ENCODE results near the gene ITK.
A peak's percentile ranks its signal among the peaks of the same experiment; 100 is the strongest.

Gene ITK

GRCh38 chr5:157269761-157270272, 89.2 kb downstream of the ITK start:
- no peak for FAIRE-seq
- no peak for DNase-seq (ENCODE audit: insufficient read length, low spot score)
- no peak for TF ChIP-seq TAF1 (IDR thresholded peaks at IDR 0.05; ENCODE audit: low read depth, low read length)
- no peak for TF ChIP-seq PAX5 (IDR thresholded peaks at IDR 0.05; ENCODE audit: insufficient read depth, low read length, severe bottlenecking)
- no peak for TF ChIP-seq SPI1 (IDR thresholded peaks at IDR 0.05; ENCODE audit: low read depth, low read length)
- no peak for TF ChIP-seq POLR2A (IDR thresholded peaks at IDR 0.05; ENCODE audit: low read depth, low read length)
- TF ChIP-seq POLR2AphosphoS5 (IDR thresholded peaks at IDR 0.05; ENCODE audit: low read depth, low read length): no peak
- TF ChIP-seq POU2F2 (IDR thresholded peaks at IDR 0.05; ENCODE audit: low read depth, low read length): no peak

GRCh38 chr5:157270771-157271170, 90.1 kb downstream of the ITK start:
- FAIRE-seq (no peak), DNase-seq (ENCODE audit: insufficient read length, low spot score) (no peak)
- no peak for TF ChIP-seq POLR2A (IDR thresholded peaks at IDR 0.05; ENCODE audit: low read depth, low read length)
- TF ChIP-seq TAF1 (IDR thresholded peaks at IDR 0.05; ENCODE audit: low read depth, low read length): no peak
- TF ChIP-seq POU2F2 (IDR thresholded peaks at IDR 0.05; ENCODE audit: low read depth, low read length): no peak
- TF ChIP-seq PAX5 (IDR thresholded peaks at IDR 0.05; ENCODE audit: insufficient read depth, low read length, severe bottlenecking): no peak
- TF ChIP-seq SPI1 (IDR thresholded peaks at IDR 0.05; ENCODE audit: low read depth, low read length): no peak
- TF ChIP-seq POLR2AphosphoS5 (IDR thresholded peaks at IDR 0.05; ENCODE audit: low read depth, low read length): no peak

- FAIRE-seq (peak; percentile 100), DNase-seq (ENCODE audit: insufficient read length, low spot score) (peak; percentile 43)
These were observed 91.2 kb downstream of the ITK start for GRCh38 chr5:157271740-157272271.

GRCh38 chr5:157273131-157273556, 92.5 kb downstream of the ITK start:
- FAIRE-seq: peak; percentile 87
- no peak for DNase-seq (ENCODE audit: insufficient read length, low spot score)
- TF ChIP-seq SPI1 (IDR thresholded peaks at IDR 0.05; ENCODE audit: low read depth, low read length): 0 out of 2 replicates have a peak, but pooled peaks have one; percentile 12
- TF ChIP-seq POLR2AphosphoS5 (IDR thresholded peaks at IDR 0.05; ENCODE audit: low read depth, low read length): no peak
- TF ChIP-seq POU2F2 (IDR thresholded peaks at IDR 0.05; ENCODE audit: low read depth, low read length): no peak

More at GRCh38 chr5:157271740-157272271, 91.2 kb downstream of the ITK start:
- TF ChIP-seq POU2F2 (IDR thresholded peaks at IDR 0.05; ENCODE audit: low read depth, low read length) (0 out of 2 replicates have a peak, but pooled peaks have one; percentile 39), SPI1 (IDR thresholded peaks at IDR 0.05; ENCODE audit: low read depth, low read length) (peak; percentile 78), PAX5 (IDR thresholded peaks at IDR 0.05; ENCODE audit: insufficient read depth, low read length, severe bottlenecking) (no peak), TAF1 (IDR thresholded peaks at IDR 0.05; ENCODE audit: low read depth, low read length) (peak; percentile 36), POLR2AphosphoS5 (IDR thresholded peaks at IDR 0.05; ENCODE audit: low read depth, low read length) (peak; percentile 56; the same call in 1 of the 2 replicates), POLR2A (IDR thresholded peaks at IDR 0.05; ENCODE audit: low read depth, low read length) (peak; percentile 76)

GRCh38 chr5:157275403-157275802, 94.8 kb downstream of the ITK start:
- DNase-seq (ENCODE audit: insufficient read length, low spot score): no peak
- TF ChIP-seq SPI1 (IDR thresholded peaks at IDR 0.05; ENCODE audit: low read depth, low read length): peak; percentile 34; the same call in 1 of the 2 replicates
- TF ChIP-seq TAF1 (IDR thresholded peaks at IDR 0.05; ENCODE audit: low read depth, low read length): no peak
- no peak for TF ChIP-seq PAX5 (IDR thresholded peaks at IDR 0.05; ENCODE audit: insufficient read depth, low read length, severe bottlenecking)
- no peak for FAIRE-seq

- TF ChIP-seq PAX5 (IDR thresholded peaks at IDR 0.05; ENCODE audit: insufficient read depth, low read length, severe bottlenecking): no peak
- TF ChIP-seq SPI1 (IDR thresholded peaks at IDR 0.05; ENCODE audit: low read depth, low read length): no peak
- TF ChIP-seq POLR2AphosphoS5 (IDR thresholded peaks at IDR 0.05; ENCODE audit: low read depth, low read length): no peak
- DNase-seq (ENCODE audit: insufficient read length, low spot score) (no peak), FAIRE-seq (peak; percentile 26)
These were observed 97.8 kb downstream of the ITK start for GRCh38 chr5:157278319-157279037.

GRCh38 chr5:157279605-157280239, 99.1 kb downstream of the ITK start:
- FAIRE-seq: no peak
- no peak for DNase-seq (ENCODE audit: insufficient read length, low spot score)
- TF ChIP-seq PAX5 (IDR thresholded peaks at IDR 0.05; ENCODE audit: insufficient read depth, low read length, severe bottlenecking): no peak
- TF ChIP-seq SPI1 (IDR thresholded peaks at IDR 0.05; ENCODE audit: low read depth, low read length): no peak
- no peak for TF ChIP-seq POLR2AphosphoS5 (IDR thresholded peaks at IDR 0.05; ENCODE audit: low read depth, low read length)
- no peak for TF ChIP-seq POU2F2 (IDR thresholded peaks at IDR 0.05; ENCODE audit: low read depth, low read length)
- no peak for TF ChIP-seq TAF1 (IDR thresholded peaks at IDR 0.05; ENCODE audit: low read depth, low read length)
- no peak for TF ChIP-seq POLR2A (IDR thresholded peaks at IDR 0.05; ENCODE audit: low read depth, low read length)

- TF ChIP-seq POLR2AphosphoS5 (IDR thresholded peaks at IDR 0.05; ENCODE audit: low read depth, low read length) (no peak), SPI1 (IDR thresholded peaks at IDR 0.05; ENCODE audit: low read depth, low read length) (no peak), TAF1 (IDR thresholded peaks at IDR 0.05; ENCODE audit: low read depth, low read length) (no peak), POLR2A (IDR thresholded peaks at IDR 0.05; ENCODE audit: low read depth, low read length) (no peak), POU2F2 (IDR thresholded peaks at IDR 0.05; ENCODE audit: low read depth, low read length) (no peak), PAX5 (IDR thresholded peaks at IDR 0.05; ENCODE audit: insufficient read depth, low read length, severe bottlenecking) (no peak)
- DNase-seq (ENCODE audit: insufficient read length, low spot score) (no peak), FAIRE-seq (peak; percentile 50)
These were observed 100.3 kb downstream of the ITK start for GRCh38 chr5:157280927-157281326.

GRCh38 chr5:157282150-157282549, 101.5 kb downstream of the ITK start:
- DNase-seq (ENCODE audit: insufficient read length, low spot score) (no peak), FAIRE-seq (no peak)
- no peak for TF ChIP-seq POLR2A (IDR thresholded peaks at IDR 0.05; ENCODE audit: low read depth, low read length)
- no peak for TF ChIP-seq SPI1 (IDR thresholded peaks at IDR 0.05; ENCODE audit: low read depth, low read length)
- TF ChIP-seq POU2F2 (IDR thresholded peaks at IDR 0.05; ENCODE audit: low read depth, low read length): no peak
- TF ChIP-seq TAF1 (IDR thresholded peaks at IDR 0.05; ENCODE audit: low read depth, low read length): no peak
- TF ChIP-seq PAX5 (IDR thresholded peaks at IDR 0.05; ENCODE audit: insufficient read depth, low read length, severe bottlenecking): no peak
- no peak for TF ChIP-seq POLR2AphosphoS5 (IDR thresholded peaks at IDR 0.05; ENCODE audit: low read depth, low read length)
